ENCODE data around the gene C19orf33.

C19orf33 gene

GRCh38 chr19:38268539-38268938 is 35.5 kb upstream of the C19orf33 start:
- in situ Hi-C loops (cut with HindIII; ENCODE audit: low pct_ligation_motif_present, low sequenced_read_pairs), result no loop called here
- no peak for TF ChIP-seq CTCF (IDR thresholded peaks at IDR 0.05; ENCODE audit: low read depth, low read length, missing control alignments)
- no peak for DNase-seq
- Histone ChIP-seq H3K27ac (no peak overlapping the region), H3K36me3 (replicated peaks) (no peaks in the 10 kb centered on the region), H3K27me3 (replicated peaks) (no peaks in the 10 kb centered on the region), H3K4me3 (ENCODE audit: low read depth, low read length) (no peak overlapping the region)

GRCh38 chr19:38270587-38271167 is 33.4 kb upstream of the C19orf33 start:
- TF ChIP-seq CTCF (IDR thresholded peaks at IDR 0.05; ENCODE audit: low read depth, low read length, missing control alignments), result no peak
- in situ Hi-C loops (cut with HindIII; ENCODE audit: low pct_ligation_motif_present, low sequenced_read_pairs), result no loop called here
- Histone ChIP-seq H3K27me3 (replicated peaks) (no peaks in the 10 kb centered on the region), H3K36me3 (replicated peaks) (no peaks in the 10 kb centered on the region), H3K27ac (no peak overlapping the region), H3K4me3 (ENCODE audit: low read depth, low read length) (no peak overlapping the region)
- peak; percentile 52 for DNase-seq

GRCh38 chr19:38273499-38273898 is 30.6 kb upstream of the C19orf33 start:
- H3K27me3 ChIP-seq (replicated peaks), result no peaks in the 10 kb centered on the region
- no peak for DNase-seq
- no peaks in the 10 kb centered on the region for H3K36me3 ChIP-seq (replicated peaks)
- no peak overlapping the region for H3K4me3 ChIP-seq (ENCODE audit: low read depth, low read length)
- TF ChIP-seq CTCF (IDR thresholded peaks at IDR 0.05; ENCODE audit: low read depth, low read length, missing control alignments), result no peak
- H3K27ac ChIP-seq, result no peak overlapping the region
- in situ Hi-C loops (cut with HindIII; ENCODE audit: low pct_ligation_motif_present, low sequenced_read_pairs), result no loop called here

- in situ Hi-C loops (cut with HindIII; ENCODE audit: low pct_ligation_motif_present, low sequenced_read_pairs), result no loop called here
- H3K27ac ChIP-seq, result no peak overlapping the region
- TF ChIP-seq CTCF (IDR thresholded peaks at IDR 0.05; ENCODE audit: low read depth, low read length, missing control alignments), result no peak
Observed at GRCh38 chr19:38274739-38275138, 29.3 kb upstream of the C19orf33 start.

GRCh38 chr19:38276942-38277517 is 27.0 kb upstream of the C19orf33 start:
- H3K4me3 ChIP-seq (ENCODE audit: low read depth, low read length), result no peak overlapping the region
- H3K27ac ChIP-seq, result no peak overlapping the region
- H3K36me3 ChIP-seq (replicated peaks), result no peaks in the 10 kb centered on the region
- in situ Hi-C loops (cut with HindIII; ENCODE audit: low pct_ligation_motif_present, low sequenced_read_pairs), result no loop called here
- H3K27me3 ChIP-seq (replicated peaks), result no peaks in the 10 kb centered on the region
- no peak for TF ChIP-seq CTCF (IDR thresholded peaks at IDR 0.05; ENCODE audit: low read depth, low read length, missing control alignments)
- DNase-seq, result no peak

More at GRCh38 chr19:38274739-38275138, 29.3 kb upstream of the C19orf33 start:
- H3K4me3 ChIP-seq (ENCODE audit: low read depth, low read length), result no peak overlapping the region
- H3K36me3 ChIP-seq (replicated peaks), result no peaks in the 10 kb centered on the region
- DNase-seq, result no peak
- H3K27me3 ChIP-seq (replicated peaks), result no peaks in the 10 kb centered on the region

- in situ Hi-C loops (cut with HindIII; ENCODE audit: low pct_ligation_motif_present, low sequenced_read_pairs), result no loop called here
- DNase-seq, result no peak
- no peak overlapping the region for H3K27ac ChIP-seq
Observed at GRCh38 chr19:38277549-38277948, 26.5 kb upstream of the C19orf33 start.

More at GRCh38 chr19:38277549-38277948, 26.5 kb upstream of the C19orf33 start:
- H3K4me3 ChIP-seq (ENCODE audit: low read depth, low read length), result no peak overlapping the region
- H3K27me3 ChIP-seq (replicated peaks), result no peaks in the 10 kb centered on the region
- no peak for TF ChIP-seq CTCF (IDR thresholded peaks at IDR 0.05; ENCODE audit: low read depth, low read length, missing control alignments)
- no peaks in the 10 kb centered on the region for H3K36me3 ChIP-seq (replicated peaks)
